ENCODE measurements around the gene NR2C1.
A peak's percentile ranks its signal among the peaks of the same experiment; 100 is the strongest.
"Not testable (repeated sequence)": the region's sequence is repeated elsewhere in the genome, so short reads cannot be mapped to it uniquely, and the experiment has no call there.

NR2C1 gene
- total RNA-seq = 52.3 to 62.7 reads per million in 2 donors

DNA sequence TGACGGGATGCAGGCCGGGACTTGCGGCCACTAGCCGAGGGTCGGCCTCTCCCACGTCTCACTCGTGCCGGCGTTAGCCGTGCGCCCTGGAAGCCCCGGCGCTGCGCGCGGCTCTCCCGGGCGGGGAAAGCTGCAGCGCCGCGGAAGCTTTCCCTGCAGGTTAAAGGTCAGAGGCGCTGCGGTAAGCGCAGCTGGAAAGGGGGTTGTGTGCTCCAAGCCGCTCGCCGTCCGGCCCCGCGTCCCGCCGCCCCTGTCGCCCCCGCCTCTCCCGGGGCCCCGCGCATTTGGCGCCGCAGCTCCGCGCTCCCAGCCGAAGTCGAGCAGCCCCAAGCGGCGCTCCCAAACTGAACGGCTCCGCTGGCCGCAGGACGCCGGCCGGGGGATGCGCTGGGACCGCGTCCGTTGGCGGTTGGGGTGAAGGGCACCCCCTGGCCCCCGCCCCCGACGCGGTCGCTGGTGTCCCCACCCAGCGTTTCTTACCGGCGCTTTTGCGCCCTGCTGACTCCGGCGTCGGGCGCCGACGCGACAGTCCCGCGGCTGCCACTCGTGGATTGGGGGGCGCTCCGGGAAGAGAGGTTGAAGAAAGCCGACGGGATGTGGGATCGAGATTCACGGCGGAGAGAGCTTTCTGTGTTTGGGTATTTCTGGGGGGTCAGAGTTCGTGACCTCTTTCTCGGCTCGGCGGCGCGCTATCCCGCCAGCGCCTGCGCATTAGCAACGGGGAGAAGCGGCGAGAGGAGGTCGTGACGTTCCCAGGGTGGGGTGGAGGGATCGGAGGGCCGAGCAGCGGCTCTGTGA is at the start of gene NR2C1:
TSS of gene NR2C1 (minus strand) at position 719 of the 798 bp plus-strand sequence. CDS start 6,234 bp downstream, outside the sequence.
- peak; percentile 71 for DNase-seq

DNA sequence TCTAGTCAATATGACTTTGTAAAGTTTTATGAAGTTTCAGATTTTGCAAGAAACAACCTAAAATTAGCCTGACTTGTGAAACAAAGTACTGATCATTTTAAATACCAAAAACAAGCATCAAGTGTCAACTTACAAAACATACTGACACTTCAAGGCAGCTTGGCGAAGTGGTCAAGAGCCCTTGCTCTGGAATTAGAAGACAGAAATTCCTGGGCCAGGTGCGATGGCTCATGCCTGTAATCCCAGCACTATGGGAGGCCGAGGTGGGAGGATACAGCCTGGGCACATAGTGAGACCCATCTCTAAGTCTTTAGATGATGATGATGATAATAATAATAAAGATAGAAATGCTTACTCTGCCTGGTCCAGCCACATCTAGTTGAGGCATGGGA is 45.4 kb upstream of the NR2C1 start:
- DNase-seq = no peak

DNA sequence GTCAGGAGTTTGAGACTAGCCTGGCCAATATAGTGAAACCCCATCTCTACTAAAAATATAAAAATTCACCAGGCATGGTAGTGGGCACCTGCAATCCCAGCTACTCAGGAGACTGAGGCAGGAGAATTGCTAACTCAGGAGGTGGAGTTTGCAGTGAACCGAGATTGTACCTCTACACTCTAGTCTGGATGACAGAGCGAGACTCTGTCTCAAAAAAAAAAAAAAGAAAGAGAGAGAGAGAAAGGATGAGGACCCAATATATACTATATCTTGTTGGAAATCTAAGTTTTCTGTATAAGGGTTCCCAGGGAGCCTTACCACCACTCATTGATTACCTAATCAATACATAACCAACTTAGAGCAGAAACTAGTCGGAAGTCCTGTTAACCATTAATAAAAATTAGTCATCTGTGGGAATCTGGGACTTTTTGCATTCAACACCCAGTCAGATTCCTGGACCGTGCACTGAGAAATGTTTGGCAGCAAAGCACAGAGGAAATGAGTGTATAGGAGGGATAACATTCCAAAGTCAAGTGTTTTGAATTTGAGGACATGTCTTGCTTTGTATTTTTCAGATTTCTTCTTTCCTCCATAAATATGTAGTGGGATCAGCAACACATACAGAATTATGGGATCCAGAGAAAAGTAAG is 44.8 kb upstream of the NR2C1 start:
- DNase-seq = no peak

DNA sequence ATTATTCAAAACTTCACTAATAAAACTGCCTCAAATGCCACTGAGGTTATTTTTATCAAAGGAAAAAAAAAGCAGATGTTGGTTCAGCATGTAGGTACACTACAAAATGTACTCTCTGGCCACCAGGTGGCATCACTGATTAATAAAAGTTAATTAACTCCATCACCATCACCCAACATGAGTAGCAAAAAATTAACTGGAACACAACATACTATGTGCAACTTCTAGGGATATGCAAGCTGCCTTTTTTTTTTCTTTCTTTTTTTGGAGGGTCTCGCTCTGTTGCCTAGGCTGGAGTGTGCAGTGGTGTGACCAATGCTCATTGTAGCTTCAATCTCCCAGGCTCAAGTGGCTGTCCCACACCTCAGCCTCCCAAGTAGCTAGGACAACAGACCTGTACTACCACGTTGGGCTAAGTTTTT is 43.8 kb upstream of the NR2C1 start:
- no peak for DNase-seq

DNA sequence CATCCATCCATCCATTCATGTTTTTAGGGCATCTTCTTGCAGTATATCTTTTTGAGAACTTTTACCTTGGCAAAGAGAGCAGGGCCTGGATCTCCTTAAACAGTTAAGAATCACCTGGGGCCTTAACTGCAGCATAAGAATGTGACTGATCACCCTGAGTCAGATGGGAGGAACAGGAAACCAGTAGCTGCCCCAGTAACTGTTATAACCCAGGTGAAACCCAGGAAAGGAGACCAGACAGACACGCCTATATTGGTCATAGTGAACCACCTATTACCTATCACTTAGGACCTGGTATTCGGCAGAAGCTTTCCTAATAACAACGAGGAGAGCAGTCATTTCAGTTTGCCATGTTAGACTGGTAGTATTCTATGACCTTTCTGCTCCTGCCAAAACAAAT is 43.4 kb upstream of the NR2C1 start:
- no peak for DNase-seq

DNA sequence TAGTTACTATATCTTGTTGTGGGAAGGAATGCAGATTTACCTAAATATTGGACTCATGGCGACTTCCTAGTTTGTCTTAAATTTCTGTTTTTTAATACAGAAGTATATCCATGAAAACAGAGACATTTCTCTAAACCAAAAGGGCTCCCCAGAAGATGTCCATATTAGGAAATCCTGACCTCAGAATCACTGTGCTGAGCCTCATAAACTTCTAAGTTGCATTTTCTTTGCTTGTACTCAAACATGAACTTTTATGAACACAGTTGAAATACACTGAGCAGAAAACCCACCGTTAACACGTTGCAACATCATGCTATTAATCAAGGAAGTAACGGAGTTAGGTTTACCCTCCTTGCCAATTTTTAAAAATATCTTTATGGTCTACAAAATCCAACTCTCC is 42.9 kb upstream of the NR2C1 start:
- DNase-seq = no peak

DNA sequence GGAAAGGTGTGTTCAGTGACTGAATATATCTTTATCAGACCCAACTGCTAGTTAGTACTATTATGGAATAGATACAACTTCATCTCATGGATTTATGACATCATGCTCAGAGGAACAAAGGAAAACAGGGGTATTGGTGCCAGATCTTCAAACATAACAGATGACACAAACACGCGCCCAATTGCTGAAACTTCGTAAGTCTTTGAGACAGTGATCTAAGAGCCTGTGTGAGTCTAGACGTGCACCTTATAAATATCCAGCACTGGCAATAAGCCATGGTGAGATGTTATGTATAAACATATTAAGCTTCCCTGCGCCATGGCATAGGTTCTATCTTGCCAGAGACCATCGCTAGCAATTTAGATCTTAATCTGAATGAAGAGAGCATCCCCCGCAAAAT is 42.2 kb upstream of the NR2C1 start:
- DNase-seq = no peak

DNA sequence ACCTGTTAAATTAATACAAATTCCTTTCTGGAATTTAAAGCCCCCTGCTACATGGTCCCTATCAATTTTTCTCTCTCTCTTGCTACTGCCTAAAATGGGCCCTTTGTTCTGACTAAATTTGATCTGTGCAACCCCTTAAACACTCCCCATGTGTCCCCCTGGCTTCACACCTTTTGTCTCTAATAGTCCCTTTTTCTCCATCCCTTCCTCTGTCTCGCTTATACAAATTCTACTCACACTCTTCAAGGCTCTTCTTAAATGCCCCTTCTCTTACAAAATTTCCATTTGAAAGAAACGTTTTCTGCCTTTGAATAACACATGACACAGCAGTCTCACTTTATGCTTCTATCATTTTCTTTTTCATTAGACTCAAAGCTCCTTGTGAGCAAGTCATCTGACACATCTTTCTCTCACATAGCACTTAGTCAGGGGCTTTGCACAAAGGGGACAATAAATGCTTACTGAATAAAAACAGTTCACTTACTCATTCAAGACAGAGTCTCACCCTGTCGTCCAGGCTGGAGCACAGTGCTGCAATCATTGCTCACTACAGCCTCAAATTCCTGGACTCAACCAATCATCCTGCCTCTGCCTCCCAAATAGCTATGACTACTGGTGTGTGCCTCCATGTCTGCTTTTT is 41.5 kb upstream of the NR2C1 start:
- DNase-seq = no peak

DNA sequence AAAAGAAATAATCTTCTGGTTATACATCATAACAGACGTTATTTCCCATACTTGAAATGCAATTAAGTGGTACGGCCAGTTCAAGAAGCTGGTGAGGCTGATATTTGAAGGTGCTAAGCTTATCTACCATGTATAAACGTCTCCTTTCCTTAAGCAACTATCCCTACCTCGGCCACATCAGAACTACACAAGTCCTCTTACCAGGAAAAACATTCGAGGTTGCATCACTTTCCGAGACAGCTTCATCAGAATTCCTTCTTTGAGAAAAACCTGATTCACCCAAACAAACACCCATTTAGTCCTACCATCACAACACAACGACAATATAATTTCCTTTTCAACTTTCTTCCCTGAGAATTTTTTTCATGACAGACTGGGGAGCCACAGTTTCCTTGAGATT is 33.9 kb upstream of the NR2C1 start:
- no peak for DNase-seq

DNA sequence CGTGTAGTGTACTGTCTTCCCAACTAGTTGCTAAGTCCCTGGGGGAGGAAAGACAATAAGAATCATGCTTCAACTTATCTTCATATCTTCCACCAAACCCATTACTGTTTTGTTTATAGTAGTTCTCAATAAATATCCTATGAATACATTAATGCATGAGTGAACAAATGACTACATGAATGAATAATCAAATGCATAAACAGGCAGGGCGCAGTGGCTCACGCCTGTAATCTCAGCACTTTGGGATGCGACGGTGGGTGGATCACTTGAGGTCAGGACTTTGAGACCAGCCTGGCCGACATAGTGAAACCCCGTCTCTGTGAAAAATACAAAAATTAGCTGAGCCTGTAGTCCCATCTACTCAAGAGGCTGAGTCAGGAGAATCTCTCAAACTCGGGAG is 32.1 kb upstream of the NR2C1 start:
- no peak for DNase-seq

DNA sequence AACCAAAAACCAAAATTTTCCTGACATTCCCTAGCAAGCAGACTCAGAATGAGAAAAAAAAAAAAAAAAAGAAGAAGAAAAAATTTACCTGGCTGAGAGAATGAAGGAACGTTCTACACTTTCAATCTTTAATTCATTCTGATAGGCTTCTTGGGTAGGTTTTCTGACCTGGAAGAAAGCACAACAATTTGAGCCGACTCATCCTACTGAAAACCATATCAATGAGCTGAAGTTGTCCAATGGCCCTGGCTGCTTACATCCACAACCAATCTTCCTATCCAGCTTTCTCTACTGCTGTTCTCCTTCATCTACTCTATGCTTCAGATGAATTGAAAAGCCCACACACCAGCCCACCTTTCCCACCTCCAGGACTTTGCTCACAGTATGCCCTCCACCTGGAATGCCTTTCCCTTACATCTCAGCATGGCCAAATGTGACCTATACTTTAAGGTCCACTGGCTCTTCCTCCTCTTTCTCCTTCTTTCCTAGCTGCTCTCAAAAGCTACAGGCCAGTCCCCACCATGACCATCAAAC is 31.6 kb upstream of the NR2C1 start:
- no peak for DNase-seq

DNA sequence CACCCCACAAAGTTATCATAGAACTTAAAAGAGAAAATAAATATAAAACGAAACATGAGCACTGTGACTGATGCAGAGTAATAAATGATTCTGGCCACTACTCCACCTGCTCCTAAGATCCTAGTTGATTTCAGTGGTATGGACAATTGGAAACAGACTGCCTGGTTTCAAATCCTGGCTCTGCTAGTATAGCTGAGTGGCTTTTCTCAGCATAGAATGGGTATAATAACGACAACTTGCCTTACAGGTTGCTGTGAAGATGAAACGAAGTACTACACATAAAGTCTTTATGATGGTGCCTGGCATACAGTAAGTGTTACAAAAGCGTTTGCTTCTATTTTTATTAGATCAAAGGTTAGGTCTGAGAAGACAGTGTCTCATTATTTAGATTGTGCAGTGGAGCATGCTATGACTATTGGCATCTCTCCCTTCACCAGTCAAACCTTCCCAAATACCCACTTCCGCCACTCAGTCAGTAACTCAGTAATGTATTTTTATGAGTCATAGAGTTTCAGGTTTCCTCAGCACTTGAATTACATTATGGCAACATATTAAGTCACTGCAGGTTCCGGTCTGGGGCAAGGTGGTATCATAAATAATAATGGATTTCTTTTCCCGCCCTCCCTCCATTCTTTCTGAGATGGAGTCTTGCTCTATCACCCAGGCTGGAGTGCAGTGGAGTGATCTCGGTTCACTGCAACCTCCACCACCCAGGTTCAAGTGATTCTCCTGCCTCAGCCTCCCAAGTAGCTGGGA is 29.7 kb upstream of the NR2C1 start:
- no peak for DNase-seq

DNA sequence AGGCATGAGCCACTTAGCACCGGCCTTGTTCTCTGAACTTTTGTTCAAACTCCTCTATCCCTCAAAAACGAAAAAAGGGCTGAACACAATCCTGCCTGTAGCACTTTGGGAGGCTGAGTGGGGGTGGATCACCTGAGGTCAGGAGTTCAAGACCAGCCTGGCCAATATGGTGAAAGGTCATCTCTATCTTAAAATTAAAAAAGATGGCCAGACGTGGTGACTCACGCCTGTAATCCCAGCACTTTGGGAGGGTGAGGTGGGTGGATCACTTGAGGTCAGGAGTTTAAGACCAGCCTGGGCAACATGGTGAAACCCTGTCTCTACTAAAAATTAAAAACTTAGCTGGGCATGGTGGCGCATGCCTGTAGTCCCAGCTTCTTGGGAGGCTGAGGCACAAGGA is 28.5 kb upstream of the NR2C1 start:
- DNase-seq = not testable (repeated sequence)

DNA sequence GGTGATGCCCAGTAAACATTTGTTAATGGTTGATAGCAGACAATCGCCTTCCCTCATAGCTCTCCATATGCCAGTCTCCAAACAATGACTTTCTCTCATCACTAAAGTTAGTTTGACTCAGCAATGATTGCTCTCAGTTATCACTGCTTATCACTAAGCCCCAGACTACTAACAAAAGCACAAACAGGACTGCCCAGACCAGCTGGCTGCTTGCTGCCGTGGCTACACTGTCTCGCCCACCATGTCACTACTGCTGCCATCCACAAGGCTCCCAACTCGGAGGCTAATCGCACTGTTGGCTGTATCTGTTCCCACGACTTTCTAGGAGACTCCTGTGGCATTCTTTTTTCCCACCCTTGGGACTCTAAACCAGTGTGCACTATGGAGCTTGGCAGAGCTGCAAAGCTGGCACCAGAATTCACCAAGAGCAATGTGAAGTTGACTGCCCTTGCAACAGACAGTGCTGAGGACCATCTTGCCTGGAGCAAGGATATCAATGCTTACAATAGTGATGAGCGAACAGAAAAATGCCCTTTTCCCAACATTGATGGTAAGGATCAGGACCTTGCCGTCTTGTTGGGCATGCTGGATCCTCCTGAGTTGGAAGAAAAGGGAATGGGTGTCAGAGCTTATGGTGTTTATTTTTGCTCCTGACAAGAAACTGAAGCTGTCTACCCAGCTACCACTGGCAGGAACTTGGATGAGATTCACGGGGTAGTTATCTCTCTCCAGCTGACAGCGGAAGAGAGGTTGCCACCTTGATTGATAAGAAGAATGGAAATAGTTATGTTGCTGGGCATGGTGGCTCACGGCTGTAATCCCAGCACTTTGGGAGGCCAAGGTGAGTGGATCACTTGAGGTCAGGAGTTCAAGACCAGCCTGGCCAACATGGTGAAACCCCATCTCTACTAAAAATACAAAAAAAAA is 27.1 kb upstream of the NR2C1 start:
- no peak for DNase-seq

DNA sequence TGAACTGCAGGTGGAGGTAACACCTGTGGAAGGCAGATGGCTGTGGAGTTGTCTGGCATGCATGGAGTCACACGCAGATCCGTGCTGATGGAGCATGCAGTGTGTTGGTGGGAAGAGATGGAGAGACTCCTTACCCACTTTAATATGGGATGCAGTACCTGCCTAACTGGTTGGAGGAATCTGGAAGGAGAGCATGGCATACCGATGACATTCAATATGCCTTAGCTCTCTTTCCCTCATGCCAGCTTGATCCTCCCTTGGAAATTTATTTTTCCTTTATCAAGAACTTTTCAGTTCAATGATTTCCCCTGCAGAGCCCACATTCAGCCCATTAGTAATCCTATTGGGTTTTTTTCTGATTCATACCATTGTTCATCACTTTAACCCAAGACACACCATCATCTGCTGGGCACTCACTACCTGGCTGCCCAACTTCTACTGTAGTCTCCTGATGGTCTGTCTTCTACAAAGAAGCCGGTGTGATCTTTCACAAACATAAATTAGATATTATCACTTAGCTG is 25.9 kb upstream of the NR2C1 start:
- no peak for DNase-seq

DNA sequence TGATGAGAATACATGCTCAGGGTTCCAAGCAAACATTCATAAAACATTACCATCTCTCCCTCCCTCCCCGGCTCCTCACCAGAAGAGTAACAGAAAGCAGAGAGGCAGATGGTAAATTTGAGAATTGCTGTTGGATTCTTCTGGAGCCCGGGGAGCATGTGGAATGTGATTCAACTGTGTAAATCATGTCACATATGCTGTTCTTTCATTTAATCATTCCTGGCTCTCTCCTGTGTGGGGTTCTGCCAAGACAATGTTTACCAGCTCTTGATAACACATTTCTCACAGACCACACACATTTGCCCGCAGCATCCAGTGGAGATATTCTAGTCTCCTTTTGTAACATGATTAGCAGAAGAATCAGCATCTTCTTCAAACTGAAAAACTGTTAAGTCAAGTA is 23.4 kb upstream of the NR2C1 start:
- no peak for DNase-seq

DNA sequence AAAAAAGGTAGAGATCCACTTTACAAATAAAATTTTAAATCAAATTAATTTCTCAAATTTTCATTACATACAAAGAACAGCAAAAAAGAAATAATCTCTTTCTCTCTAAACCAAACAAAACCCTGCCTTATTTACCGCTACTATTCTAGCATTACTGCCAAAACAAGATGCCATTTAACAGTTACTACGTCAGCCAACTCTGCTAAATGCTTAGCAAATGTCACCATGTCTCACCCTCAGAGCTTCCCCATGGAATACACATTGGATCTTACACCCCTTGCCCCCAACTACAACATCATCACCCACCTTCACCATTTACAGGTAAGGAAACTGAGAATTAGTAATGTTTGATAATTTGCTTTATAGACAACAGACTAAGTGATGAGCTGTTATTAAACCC is 23.0 kb upstream of the NR2C1 start:
- no peak for DNase-seq

DNA sequence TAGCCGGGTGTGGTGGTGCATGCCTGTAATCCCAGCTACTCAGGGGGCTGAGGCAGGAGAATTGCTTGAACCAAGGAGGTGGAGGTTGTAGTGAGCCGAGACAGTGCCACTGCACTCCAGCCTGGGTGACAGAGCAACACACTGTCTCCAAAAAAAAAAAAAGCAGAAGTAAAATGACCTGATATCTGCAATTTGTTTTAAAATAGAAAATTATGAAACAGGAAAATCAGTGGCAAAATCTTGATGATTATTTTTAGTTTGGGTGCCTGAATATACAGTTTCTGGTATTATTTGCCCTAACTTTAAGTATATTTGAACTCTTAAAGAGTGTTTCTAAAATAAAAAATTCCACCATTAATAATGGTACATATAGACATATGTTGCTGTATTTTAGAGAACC is 22.4 kb upstream of the NR2C1 start:
- DNase-seq = not testable (repeated sequence)

DNA sequence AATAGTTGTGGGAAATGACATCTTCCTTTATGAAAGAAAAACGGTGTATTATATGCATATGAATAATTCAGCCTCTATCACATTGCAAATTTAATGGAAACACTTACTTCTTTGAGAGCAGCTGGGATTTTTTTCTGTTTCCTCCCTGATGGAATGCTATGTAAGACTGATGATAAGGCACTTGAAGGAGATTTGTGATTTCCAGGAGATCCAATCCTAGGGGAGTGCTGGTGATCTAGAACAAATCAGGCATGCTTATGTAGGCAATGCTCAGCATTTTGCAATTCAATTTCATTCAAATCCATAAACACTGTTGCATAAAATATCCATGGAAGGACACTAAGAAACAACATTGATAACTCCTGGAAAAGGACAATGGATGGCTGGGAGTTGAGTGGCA is 16.0 kb upstream of the NR2C1 start:
- no peak for DNase-seq

DNA sequence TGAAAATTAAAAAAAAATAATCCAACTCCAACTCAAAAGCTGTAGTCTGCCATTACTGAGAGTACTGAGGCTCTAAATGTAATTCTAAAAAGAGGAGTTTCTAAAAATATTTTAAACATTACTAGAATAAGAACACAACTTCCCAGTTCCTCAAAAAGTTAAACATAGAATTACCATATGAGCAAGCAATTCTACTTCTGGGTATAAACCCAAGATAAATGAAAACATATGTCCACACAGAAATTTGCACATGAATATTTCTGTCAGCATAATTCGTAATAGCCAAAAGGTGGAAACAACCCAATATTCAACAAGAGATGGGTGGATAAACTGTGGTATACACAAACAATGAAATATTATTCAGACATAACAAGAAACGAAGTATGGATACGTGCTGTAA is 15.0 kb upstream of the NR2C1 start:
- no peak for DNase-seq

DNA sequence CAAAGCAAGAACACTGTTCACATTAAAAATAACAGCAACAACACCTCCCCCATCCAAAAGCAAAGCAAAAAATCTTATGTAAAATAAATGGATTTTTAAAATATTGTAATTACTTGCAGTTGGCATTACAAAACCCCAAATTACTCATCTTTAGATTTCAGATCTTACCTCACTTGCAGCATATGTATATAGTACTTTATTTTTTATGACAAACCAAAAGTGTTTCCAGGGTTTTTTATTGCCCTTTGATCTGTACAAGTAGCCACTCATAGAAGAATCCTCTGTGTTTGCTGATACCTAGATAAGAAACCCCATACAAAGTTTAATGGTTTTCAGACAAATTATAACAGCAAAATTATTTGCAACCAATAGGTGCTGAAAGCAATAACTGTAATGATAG is 12.2 kb upstream of the NR2C1 start:
- DNase-seq = no peak

DNA sequence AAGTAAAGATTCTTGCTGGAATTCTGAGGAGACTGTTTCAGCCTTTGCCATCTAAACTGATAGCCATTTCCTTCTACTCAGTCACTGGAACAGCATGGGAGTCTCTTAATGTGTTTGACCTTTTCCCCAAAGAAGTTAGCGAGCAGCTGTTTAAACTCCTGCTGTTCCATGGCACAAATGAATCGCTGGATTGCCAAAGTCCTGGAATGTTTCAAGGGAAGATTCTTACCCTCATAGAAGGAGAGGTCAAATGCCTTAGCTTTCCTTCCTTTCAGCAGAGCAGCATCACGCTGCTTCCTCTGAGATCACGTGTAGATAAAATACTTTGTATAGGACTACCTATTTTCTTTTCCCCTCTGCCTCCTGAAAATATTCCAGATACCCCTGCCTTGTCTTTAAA is 10.5 kb upstream of the NR2C1 start:
- no peak for DNase-seq
